Immature natural killer cell (primary cell): ENCODE data around the gene KRTAP4-7. TPM values are rescaled to one million over a fixed set of nuclear protein-coding genes. Genes with fewer than 3 reads are reported as not detected.

Experiments used
- DNase-seq, 3 donors: peaks; one replicate each; pipeline ENCODE4 v3.0.0; 2022; ENCODE audit warnings: mixed read lengths in 1 of 3
- H3K27ac Mint-ChIP-seq, 6 donors: one replicate each; pipeline ENCODE4 v1.8.0; 2020; ENCODE audit warnings: mixed read lengths in 6 of 6, mild to moderate bottlenecking in 5 of 6, inconsistent platforms in 4 of 6, moderate library complexity in 3 of 6
- H3K27me3 Mint-ChIP-seq, 3 donors: one replicate each; pipeline ENCODE4 v1.8.0; 2020 to 2021; ENCODE audit warnings: low read depth in 3 of 3, mild to moderate bottlenecking in 3 of 3, mixed read lengths in 3 of 3, moderate library complexity in 3 of 3, inconsistent platforms in 1 of 3
- H3K36me3 Mint-ChIP-seq, 3 donors: one replicate each; pipeline ENCODE4 v1.8.0; 2020; ENCODE audit warnings: mixed read lengths in 3 of 3, inconsistent platforms in 2 of 3, mild to moderate bottlenecking in 2 of 3
- H3K4me1 Mint-ChIP-seq, 2 donors: one replicate each; pipeline ENCODE4 v1.8.0; 2020; ENCODE audit warnings: inconsistent platforms in 2 of 2, mild to moderate bottlenecking in 2 of 2, mixed read lengths in 2 of 2, moderate library complexity in 1 of 2
- H3K4me3 Mint-ChIP-seq, 5 donors: one replicate each; pipeline ENCODE4 v1.8.0; 2020; ENCODE audit warnings: mild to moderate bottlenecking in 5 of 5, mixed read lengths in 5 of 5, inconsistent platforms in 3 of 5, moderate library complexity in 3 of 5
- H3K9me3 Mint-ChIP-seq, 6 donors: one replicate each; pipeline ENCODE4 v1.8.0; 2020; ENCODE audit warnings: mild to moderate bottlenecking in 6 of 6, mixed read lengths in 6 of 6, inconsistent platforms in 4 of 6, moderate library complexity in 3 of 6
- polyA plus RNA-seq, 3 donors: library from polyadenylated mRNA; unstranded; fragments of 300-500 nt; fragmentation: Illumina TruSeq; gene quantifications; one replicate each; pipeline ENCODE4 v1.2.3, GENCODE V29; 2021

The KRTAP4-7 gene
- polyA plus RNA-seq, 3 donors from 2014 or later: not detected

DNA sequence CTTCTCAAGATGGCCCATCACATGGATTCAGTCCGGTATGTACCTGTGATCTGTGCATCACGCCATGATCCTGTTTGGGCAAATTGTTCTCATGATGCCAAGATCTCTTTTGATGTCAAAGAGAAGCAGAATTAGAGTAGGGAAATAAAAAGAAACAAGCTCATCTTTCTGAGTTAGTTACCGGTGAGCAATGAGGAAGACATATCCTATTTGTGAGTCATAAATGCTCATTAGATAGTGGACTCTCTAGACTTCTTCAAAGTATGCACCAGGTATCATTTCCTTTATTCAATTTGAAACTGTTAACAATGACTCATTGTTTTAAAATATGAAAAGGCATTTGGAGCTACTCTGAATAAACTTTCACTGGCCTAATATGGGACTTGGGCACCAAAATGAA lies 48.0 kb downstream of the KRTAP4-7 start:
- no peaks in the 10 kb centered on the region for H3K9me3 Mint-ChIP-seq
- H3K4me3 Mint-ChIP-seq: no peak overlapping the region
- no peaks in the 10 kb centered on the region for H3K36me3 Mint-ChIP-seq
- peaks cover 0 to 7% of the 10 kb centered on the region in 2 donors for H3K4me1 Mint-ChIP-seq
- no peak overlapping the region for H3K27ac Mint-ChIP-seq
- H3K27me3 Mint-ChIP-seq: peaks cover 1% of the 10 kb centered on the region in 3 donors
- DNase-seq: no peak

DNA sequence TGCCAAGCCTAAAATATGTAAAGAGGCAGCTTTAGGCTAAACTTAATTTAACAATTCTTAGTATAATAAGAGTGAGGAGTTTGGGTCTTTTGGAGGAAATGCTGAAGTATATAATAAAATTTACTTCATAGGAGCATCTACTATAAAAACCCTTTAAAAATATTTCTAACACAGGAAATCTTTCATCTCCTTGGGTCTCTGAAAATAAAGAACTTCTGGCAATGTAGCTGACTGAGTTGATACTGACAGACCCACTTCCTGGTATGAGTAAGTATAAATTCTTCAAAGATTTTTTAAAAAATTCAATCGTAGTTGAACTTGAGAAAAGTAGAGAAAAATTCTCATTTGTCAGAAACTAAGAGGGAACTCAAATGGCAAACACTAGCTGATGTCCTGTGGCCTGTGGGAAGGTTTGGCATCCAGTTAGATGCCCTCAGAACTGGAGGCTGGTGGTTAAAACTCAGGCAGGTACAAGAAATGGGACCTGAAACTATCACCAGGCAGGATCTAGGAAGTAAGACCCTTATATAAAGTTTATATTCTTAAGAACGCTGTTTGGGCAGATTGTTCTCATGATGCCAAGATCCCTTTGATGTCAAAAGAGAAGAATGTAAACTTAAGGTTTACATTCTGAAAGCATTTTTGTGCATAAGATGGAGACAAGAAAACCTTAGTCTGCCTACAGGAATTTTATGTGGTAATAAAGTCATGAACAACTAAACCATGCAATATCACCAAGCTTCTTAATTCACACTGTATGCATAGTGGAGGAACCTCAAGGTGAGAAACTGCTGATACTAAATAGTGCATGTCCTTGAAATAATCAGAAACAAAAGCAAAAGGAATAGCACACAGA lies 50.2 kb downstream of the KRTAP4-7 start:
- Mint-ChIP-seq H3K36me3 (no peaks in the 10 kb centered on the region), H3K4me3 (no peak overlapping the region), H3K4me1 (peaks cover 0 to 7% of the 10 kb centered on the region in 2 donors), H3K27ac (no peak overlapping the region), H3K27me3 (peaks cover 1 to 12% (median 2%) of the 10 kb centered on the region in 3 donors), H3K9me3 (no peaks in the 10 kb centered on the region)
- DNase-seq: no peak

Other genes with a start within 250 kb of the KRTAP4-7 start
- not detected for gene KRT12, start 216.9 kb upstream of the KRTAP4-7 start, polyA plus RNA-seq
- not detected for gene KRT20, start 198.9 kb upstream of the KRTAP4-7 start, polyA plus RNA-seq
- not detected for gene KRT23, start 146.5 kb upstream of the KRTAP4-7 start, polyA plus RNA-seq
- not detected for gene KRT39, start 117.2 kb upstream of the KRTAP4-7 start, polyA plus RNA-seq
- gene KRT40, start 99.8 kb upstream of the KRTAP4-7 start, polyA plus RNA-seq: not detected
- gene KRTAP3-3, start 90.0 kb upstream of the KRTAP4-7 start, polyA plus RNA-seq: not detected
- not detected for gene KRTAP3-2, start 84.2 kb upstream of the KRTAP4-7 start, polyA plus RNA-seq
- gene KRTAP3-1, start 75.0 kb upstream of the KRTAP4-7 start, polyA plus RNA-seq: not detected
- gene KRTAP1-5, start 56.9 kb upstream of the KRTAP4-7 start, polyA plus RNA-seq: not detected
- gene KRTAP1-4, start 54.0 kb upstream of the KRTAP4-7 start, polyA plus RNA-seq: not detected
- gene KRTAP1-3, start 49.3 kb upstream of the KRTAP4-7 start, polyA plus RNA-seq: not detected
- not detected for gene KRTAP1-1, start 42.7 kb upstream of the KRTAP4-7 start, polyA plus RNA-seq
- gene KRTAP2-1, start 36.8 kb upstream of the KRTAP4-7 start, polyA plus RNA-seq: not detected
- gene KRTAP2-2, start 28.9 kb upstream of the KRTAP4-7 start, polyA plus RNA-seq: not detected
- gene KRTAP2-3, start 24.0 kb upstream of the KRTAP4-7 start, polyA plus RNA-seq: not detected
- gene KRTAP2-4, start 18.3 kb upstream of the KRTAP4-7 start, polyA plus RNA-seq: not detected
- not detected for gene KRTAP4-8, start 14.0 kb downstream of the KRTAP4-7 start, polyA plus RNA-seq
- gene KRTAP4-16, start 18.1 kb downstream of the KRTAP4-7 start, polyA plus RNA-seq: not detected
- gene KRTAP4-9, start 21.2 kb downstream of the KRTAP4-7 start, polyA plus RNA-seq: not detected
- gene KRTAP4-11, start 34.2 kb downstream of the KRTAP4-7 start, polyA plus RNA-seq: not detected
- gene KRTAP4-12, start 40.0 kb downstream of the KRTAP4-7 start, polyA plus RNA-seq: not detected
- not detected for gene KRTAP4-6, start 56.4 kb downstream of the KRTAP4-7 start, polyA plus RNA-seq
- not detected for gene KRTAP4-5, start 65.7 kb downstream of the KRTAP4-7 start, polyA plus RNA-seq
- not detected for gene KRTAP4-4, start 76.6 kb downstream of the KRTAP4-7 start, polyA plus RNA-seq
- not detected for gene KRTAP4-3, start 84.1 kb downstream of the KRTAP4-7 start, polyA plus RNA-seq
- not detected for gene KRTAP4-2, start 94.1 kb downstream of the KRTAP4-7 start, polyA plus RNA-seq
- not detected for gene KRTAP4-1, start 100.8 kb downstream of the KRTAP4-7 start, polyA plus RNA-seq
- gene KRTAP9-1, start 105.7 kb downstream of the KRTAP4-7 start, polyA plus RNA-seq: not detected
- gene KRTAP9-2, start 142.5 kb downstream of the KRTAP4-7 start, polyA plus RNA-seq: not detected
- gene KRTAP9-3, start 148.3 kb downstream of the KRTAP4-7 start, polyA plus RNA-seq: not detected
- not detected for gene KRTAP9-8, start 153.8 kb downstream of the KRTAP4-7 start, polyA plus RNA-seq
- gene KRTAP9-4, start 165.5 kb downstream of the KRTAP4-7 start, polyA plus RNA-seq: not detected
- gene KRTAP9-9, start 171.2 kb downstream of the KRTAP4-7 start, polyA plus RNA-seq: not detected
- gene KRTAP9-6, start 181.2 kb downstream of the KRTAP4-7 start, polyA plus RNA-seq: not detected
- not detected for gene KRTAP9-7, start 191.5 kb downstream of the KRTAP4-7 start, polyA plus RNA-seq
- not detected for gene KRTAP29-1, start 218.7 kb downstream of the KRTAP4-7 start, polyA plus RNA-seq
- under 1 TPM in 2 of 3 donors, not detected in 1; 0.17 to 0.30 TPM for gene KRTAP16-1, start 225.2 kb downstream of the KRTAP4-7 start, polyA plus RNA-seq
- gene KRTAP17-1, start 231.6 kb downstream of the KRTAP4-7 start, polyA plus RNA-seq: not detected